Fibroblast of lung (primary cell): Measurements from ENCODE around the gene CNTNAP4. TPM values are rescaled to one million over a fixed set of nuclear protein-coding genes. Genes with fewer than 3 reads are reported as not detected.

Experiments used
- DNase-seq, 2 donors: peaks; one replicate each; pipeline versions ENCODE4 v3.0.0 to v3.0.0-alpha.2; 2010; ENCODE audit warnings: low read depth in 2 of 2
- H2AFZ ChIP-seq: 2 replicates; pipeline ENCODE4 v1.5.1; 2012; ENCODE audit warnings: low read length, control low read depth, inconsistent platforms
- H3K27ac ChIP-seq: 2 replicates; pipeline ENCODE4 v1.5.1; 2011; ENCODE audit warnings: low read length, control low read depth; ENCODE audit not compliant: insufficient read depth
- H3K27me3 ChIP-seq: 2 replicates; pipeline ENCODE4 v1.5.1; 2011; ENCODE audit warnings: mild to moderate bottlenecking, low read length; ENCODE audit not compliant: control insufficient read depth, insufficient read depth
- H3K36me3 ChIP-seq: 2 replicates; pipeline ENCODE4 v1.5.1; 2011; ENCODE audit warnings: low read length; ENCODE audit not compliant: control insufficient read depth, insufficient read depth
- H3K4me1 ChIP-seq: 2 replicates; pipeline ENCODE4 v1.5.1; 2011; ENCODE audit warnings: low read length; ENCODE audit not compliant: control insufficient read depth, insufficient read depth; ENCODE audit errors: extremely low read depth
- H3K4me2 ChIP-seq: 2 replicates; pipeline ENCODE4 v1.5.1; 2011; ENCODE audit warnings: low read length, control low read depth; ENCODE audit not compliant: insufficient read depth; ENCODE audit errors: extremely low read depth
- H3K4me3 ChIP-seq, 4 experiments: fragments of 200-600 bp in 1 of 4; sonication (generic) in 1 of 4; replicated peaks in 1 of 4; 2 replicates each; pipeline ENCODE4 v1.5.1; 2011 to 2016; ENCODE audit warnings: low read length in 4 of 4, low read depth in 3 of 4, mild to moderate bottlenecking in 3 of 4, control low read depth in 2 of 4, inconsistent platforms in 1 of 4, mixed read lengths in 1 of 4; ENCODE audit not compliant: insufficient read depth in 1 of 4; ENCODE audit errors: control extremely low read depth in 1 of 4
- H3K79me2 ChIP-seq: 2 replicates; pipeline ENCODE4 v1.5.1; 2012; ENCODE audit warnings: mild to moderate bottlenecking, low read length, inconsistent platforms; ENCODE audit not compliant: control insufficient read depth, insufficient read depth
- H3K9ac ChIP-seq: 2 replicates; pipeline ENCODE4 v1.5.1; 2011; ENCODE audit warnings: mild to moderate bottlenecking, low read length, control low read depth; ENCODE audit not compliant: insufficient read depth
- H3K9me3 ChIP-seq: 2 replicates; pipeline ENCODE4 v1.5.1; 2012; ENCODE audit warnings: low read depth, low read length; ENCODE audit not compliant: control insufficient read depth, insufficient read depth
- H4K20me1 ChIP-seq: 2 replicates; pipeline ENCODE4 v1.5.1; 2011; ENCODE audit warnings: low read length; ENCODE audit not compliant: control insufficient read depth, insufficient read depth; ENCODE audit errors: extremely low read depth
- EZH2 ChIP-seq: IDR thresholded peaks from 2 replicates; pipeline ENCODE4 v1.5.1; 2012; ENCODE audit warnings: low read length, control low read depth, mild to moderate bottlenecking; ENCODE audit errors: missing control alignments
- polyA plus RNA-seq, 2 donors: library from polyadenylated mRNA; depleted of rRNA in 1 of 2; stranded (reverse) in 1 of 2; unstranded in 1 of 2; fragments of >200 nt; gene quantifications; 2 replicates each; pipeline ENCODE4 v1.2.1, GENCODE V29; 2011 to 2012; ENCODE audit warnings: missing spikeins in 1 of 2
- total RNA-seq: library from RNA; depleted of rRNA; stranded (reverse); fragments of >200 nt; gene quantifications from 2 replicates; pipeline ENCODE4 v1.2.1, GENCODE V29; 2014
- TF ChIP-seq, protein P1 (sequence below), 2 donors: IDR thresholded peaks in 1 of 2; conservative IDR thresholded peaks in 1 of 2; 1 replicate in 1 of 2; 2 replicates in 1 of 2; pipeline ENCODE4 v1.5.1; 2011 to 2012; ENCODE audit warnings: low read length in 2 of 2, control low read depth in 1 of 2, inconsistent platforms in 1 of 2, low read depth in 1 of 2, mild to moderate bottlenecking in 1 of 2

Gene CNTNAP4
- total and polyA plus RNA-seq, 2 donors (not counting 1 experiment from before 2014, with no cell fraction given) = not detected

DNA sequence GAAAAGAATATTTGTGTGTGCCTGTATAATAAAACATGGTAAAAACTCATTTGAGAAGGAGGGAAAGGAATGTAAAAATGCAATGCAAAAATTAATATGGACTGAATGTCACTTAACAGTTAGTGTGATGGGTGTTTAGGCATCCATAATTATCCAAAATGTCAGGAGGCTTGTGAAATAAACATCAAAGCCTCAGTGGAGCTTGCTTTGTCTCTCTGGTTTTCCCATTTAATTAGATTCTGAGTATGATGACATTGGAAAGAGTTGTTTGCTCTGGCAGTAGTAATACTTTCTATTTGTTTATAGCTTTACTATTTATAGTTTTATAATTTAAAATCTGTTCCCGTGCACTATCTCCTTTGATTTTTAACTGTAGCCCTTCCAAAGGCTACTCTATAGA, 51.9 kb downstream of the CNTNAP4 start:
- Histone ChIP-seq H3K36me3 (no peaks in the 10 kb centered on the region), H3K79me2 (no peaks in the 10 kb centered on the region), H4K20me1 (no peaks in the 10 kb centered on the region), H3K4me1 (no peaks in the 10 kb centered on the region), H3K4me3 (no peak overlapping the region), H3K9me3 (no peaks in the 10 kb centered on the region), H3K4me2 (no peak overlapping the region), H3K27ac (no peak overlapping the region), H2AFZ (no peak overlapping the region), H3K27me3 (no peaks in the 10 kb centered on the region), H3K9ac (no peak overlapping the region)
- DNase-seq = no peak
- TF ChIP-seq, protein P1, sequence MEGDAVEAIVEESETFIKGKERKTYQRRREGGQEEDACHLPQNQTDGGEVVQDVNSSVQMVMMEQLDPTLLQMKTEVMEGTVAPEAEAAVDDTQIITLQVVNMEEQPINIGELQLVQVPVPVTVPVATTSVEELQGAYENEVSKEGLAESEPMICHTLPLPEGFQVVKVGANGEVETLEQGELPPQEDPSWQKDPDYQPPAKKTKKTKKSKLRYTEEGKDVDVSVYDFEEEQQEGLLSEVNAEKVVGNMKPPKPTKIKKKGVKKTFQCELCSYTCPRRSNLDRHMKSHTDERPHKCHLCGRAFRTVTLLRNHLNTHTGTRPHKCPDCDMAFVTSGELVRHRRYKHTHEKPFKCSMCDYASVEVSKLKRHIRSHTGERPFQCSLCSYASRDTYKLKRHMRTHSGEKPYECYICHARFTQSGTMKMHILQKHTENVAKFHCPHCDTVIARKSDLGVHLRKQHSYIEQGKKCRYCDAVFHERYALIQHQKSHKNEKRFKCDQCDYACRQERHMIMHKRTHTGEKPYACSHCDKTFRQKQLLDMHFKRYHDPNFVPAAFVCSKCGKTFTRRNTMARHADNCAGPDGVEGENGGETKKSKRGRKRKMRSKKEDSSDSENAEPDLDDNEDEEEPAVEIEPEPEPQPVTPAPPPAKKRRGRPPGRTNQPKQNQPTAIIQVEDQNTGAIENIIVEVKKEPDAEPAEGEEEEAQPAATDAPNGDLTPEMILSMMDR (conservative IDR thresholded peaks at IDR 0.05 in 1 of 2, IDR thresholded peaks at IDR 0.05 in 1 of 2; ENCODE audit: low read depth in 1 of 2, low read length in 2 of 2) = no peak
- TF ChIP-seq EZH2 = no peak

DNA sequence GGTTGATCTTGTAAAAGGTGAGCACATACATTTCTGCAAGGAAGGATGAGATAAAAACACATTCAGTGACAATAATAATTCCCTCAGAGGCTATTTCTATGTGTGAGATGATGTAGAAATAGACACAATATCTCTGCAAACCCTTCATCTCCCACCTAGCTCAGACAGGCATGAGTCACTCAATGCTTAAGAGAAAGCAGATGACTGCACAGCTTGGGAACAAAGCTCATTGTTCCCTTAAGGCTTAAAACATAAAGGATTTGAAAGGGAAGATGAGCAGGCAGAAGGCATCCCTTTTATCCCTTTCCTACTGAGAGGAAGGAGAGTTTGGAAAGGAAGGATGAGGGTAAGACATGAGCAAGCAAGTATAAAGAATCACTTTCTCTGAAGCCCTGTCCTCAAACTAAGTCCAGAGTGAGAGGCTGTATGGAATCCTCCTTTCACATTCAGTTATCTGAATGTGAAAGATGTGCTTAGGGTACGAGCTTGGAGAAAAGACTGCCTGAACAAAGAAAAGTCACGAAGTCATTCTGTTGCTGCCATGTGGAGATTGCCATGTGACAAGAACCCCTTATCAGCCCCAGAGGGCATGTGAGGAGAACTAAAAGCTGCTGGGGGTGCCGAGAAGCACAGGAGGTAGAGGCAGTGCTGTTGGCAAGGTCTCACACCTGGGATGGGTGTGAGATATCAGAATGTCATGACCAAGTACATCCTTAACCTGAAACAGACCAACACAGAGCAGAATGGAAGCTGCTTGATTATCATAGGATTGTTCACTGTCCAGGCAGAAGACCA, 58.2 kb downstream of the CNTNAP4 start:
- H3K27ac ChIP-seq = no peak overlapping the region
- no peaks in the 10 kb centered on the region for H3K9me3 ChIP-seq
- no peaks in the 10 kb centered on the region for H4K20me1 ChIP-seq
- no peaks in the 10 kb centered on the region for H3K4me1 ChIP-seq
- no peaks in the 10 kb centered on the region for H3K36me3 ChIP-seq
- no peak overlapping the region for H2AFZ ChIP-seq
- no peak overlapping the region for H3K4me3 ChIP-seq
- TF ChIP-seq, protein P1 (conservative IDR thresholded peaks at IDR 0.05 in 1 of 2, IDR thresholded peaks at IDR 0.05 in 1 of 2; ENCODE audit: low read depth in 1 of 2, low read length in 2 of 2) = no peak
- no peak for TF ChIP-seq EZH2
- H3K9ac ChIP-seq = no peak overlapping the region
- DNase-seq = no peak
- H3K4me2 ChIP-seq = no peak overlapping the region
- H3K27me3 ChIP-seq = no peaks in the 10 kb centered on the region
- no peaks in the 10 kb centered on the region for H3K79me2 ChIP-seq

DNA sequence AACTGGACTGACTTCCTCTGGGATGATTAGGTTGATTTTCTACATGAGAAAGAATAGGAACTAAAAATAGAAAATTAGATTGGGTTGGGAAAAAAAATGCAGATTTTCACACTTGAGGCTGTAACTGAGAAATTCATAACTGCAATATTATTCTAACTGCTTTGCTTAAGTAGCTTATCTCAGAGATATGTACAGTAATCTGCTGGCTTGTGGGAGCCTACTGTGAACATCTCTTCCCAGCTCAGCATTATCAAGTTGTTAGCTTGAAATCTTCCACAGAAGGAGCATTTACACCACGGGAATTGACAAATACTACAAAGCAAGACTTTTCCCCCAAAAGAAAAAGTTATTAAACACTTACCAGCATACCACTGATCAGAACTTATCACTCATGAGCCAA, 58.9 kb downstream of the CNTNAP4 start:
- TF ChIP-seq EZH2 = no peak
- TF ChIP-seq, protein P1 (conservative IDR thresholded peaks at IDR 0.05 in 1 of 2, IDR thresholded peaks at IDR 0.05 in 1 of 2; ENCODE audit: low read depth in 1 of 2, low read length in 2 of 2) = no peak
- no peaks in the 10 kb centered on the region for H3K9me3 ChIP-seq
- no peaks in the 10 kb centered on the region for H4K20me1 ChIP-seq
- no peaks in the 10 kb centered on the region for H3K36me3 ChIP-seq
- no peak overlapping the region for H3K9ac ChIP-seq
- H3K27ac ChIP-seq = no peak overlapping the region
- DNase-seq = no peak
- H3K4me2 ChIP-seq = no peak overlapping the region
- H3K79me2 ChIP-seq = no peaks in the 10 kb centered on the region
- H3K4me3 ChIP-seq = no peak overlapping the region
- no peak overlapping the region for H2AFZ ChIP-seq
- no peaks in the 10 kb centered on the region for H3K4me1 ChIP-seq
- H3K27me3 ChIP-seq = no peaks in the 10 kb centered on the region
